Activated effector memory CD4-positive, alpha-beta T cell treated with Interleukin-2 at 50 U/mL for 16 hours (primary cell): ENCODE results near the gene SCN2A.
"Not testable (repeated sequence)": the region's sequence is repeated elsewhere in the genome, so short reads cannot be mapped to it uniquely, and the experiment has no call there.

Experiments
- DNase-seq: peaks from one replicate; pipeline ENCODE4 v3.0.0-alpha.2; 2020

The SCN2A gene

DNA sequence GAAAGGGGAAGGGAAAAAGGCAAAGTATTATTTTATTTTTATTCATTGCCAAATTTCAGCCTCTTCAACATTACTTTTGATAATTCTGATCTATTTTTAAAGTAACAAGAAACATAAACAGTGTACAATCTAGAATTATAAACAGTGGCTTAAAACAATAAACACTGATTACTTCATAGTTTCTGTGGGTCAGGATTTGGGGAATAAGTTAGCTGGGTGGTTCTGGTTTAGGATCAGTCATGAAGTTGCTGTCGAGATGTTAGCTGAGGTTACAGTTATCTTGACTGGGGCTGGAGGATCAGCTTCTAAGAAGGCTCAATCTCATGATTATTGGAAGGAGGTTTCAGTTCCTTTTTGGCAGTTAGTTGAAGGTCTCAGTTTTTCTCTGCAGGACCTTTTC is 109.2 kb downstream of the SCN2A start:
- no peak for DNase-seq

DNA sequence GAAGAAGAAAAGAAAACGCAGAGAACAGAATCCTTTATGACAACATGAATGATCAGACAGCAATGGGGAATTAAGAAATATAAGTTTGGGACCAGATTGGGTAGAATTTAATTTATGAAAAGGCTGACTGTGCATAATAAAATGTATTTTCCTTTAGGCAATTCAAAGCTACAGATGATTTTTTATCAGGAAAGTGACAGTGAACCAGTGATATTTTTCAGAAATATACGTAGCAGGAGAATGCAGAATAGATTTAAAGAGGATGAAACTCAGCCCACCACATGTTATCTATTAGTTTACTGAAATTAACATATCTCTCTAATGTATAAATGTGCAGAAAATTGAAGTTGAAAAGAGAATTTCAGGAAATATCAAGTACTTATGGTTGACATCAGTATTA is 110.0 kb downstream of the SCN2A start:
- no peak for DNase-seq

DNA sequence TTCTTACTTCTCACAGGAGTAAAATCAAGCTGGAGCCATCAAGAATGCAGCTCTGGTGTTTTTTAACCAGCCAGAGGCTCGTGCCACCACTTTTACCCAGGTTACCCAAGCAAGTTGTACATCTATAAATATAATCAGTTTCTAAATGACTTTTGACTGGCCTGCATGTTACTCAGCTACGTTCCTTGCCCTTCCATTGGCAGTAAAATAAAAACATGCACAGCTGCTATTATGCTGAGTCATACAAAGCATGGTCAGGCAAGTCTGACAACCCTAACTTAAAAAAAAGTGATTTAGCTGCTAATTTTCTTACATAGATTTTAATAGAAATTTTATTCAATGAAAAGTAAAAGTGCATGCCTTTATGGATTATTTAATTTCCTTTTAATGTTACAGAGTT is 118.5 kb downstream of the SCN2A start:
- DNase-seq: no peak

DNA sequence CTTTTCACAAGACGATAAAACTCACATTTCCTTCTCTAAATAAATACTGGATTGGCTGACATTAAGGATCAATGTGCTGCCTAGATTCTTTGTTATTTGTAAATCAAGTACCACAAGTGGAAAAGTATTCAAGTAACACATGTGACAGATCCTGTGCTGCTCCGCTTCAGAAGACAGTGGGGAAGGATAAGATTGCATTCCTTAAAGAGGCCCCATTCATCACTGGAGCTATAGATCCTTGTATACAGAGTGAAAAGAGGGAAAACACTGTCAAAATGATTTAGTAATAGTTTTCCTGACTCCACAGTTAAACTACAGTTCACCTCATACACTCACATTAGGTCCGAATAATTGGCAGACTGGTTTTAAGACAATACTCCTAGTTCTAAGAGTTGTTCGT is 122.3 kb downstream of the SCN2A start:
- no peak for DNase-seq

DNA sequence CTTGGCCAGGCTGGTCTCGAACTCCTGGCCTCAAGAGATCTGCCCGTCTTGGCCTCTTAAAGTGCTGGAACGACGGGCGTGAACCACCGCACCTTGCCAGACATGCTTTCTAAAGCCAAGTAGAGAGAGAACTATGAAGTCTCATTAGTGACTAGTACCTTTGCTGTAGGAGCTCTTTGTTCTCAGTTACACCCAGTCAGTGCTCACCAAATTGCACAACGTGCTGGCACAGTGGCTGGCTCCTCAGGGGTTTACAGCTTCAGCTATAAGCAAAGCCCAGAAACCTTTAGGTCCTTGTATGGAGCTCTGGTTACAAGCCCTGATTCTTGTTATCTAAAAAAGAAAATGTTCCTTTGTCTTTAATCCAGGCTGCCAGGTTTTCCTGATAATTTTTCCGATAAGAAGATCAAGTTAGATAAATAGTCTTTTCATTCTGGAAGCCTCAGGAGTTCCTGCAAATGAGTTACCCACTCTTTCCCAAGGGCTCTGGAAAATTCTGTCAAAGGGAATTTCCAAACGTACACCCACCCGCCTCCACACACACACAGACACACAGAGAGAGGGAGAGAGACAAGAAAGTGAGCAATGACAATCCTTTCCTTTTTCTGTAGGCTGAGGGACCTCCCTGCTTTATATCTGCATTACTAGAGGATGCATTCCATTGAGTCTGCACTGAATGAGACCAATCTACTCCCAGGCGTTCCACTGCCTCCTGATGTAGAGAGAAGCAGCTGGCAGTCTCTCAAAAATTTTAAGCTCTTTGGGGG is 130.1 kb downstream of the SCN2A start:
- DNase-seq: no peak

DNA sequence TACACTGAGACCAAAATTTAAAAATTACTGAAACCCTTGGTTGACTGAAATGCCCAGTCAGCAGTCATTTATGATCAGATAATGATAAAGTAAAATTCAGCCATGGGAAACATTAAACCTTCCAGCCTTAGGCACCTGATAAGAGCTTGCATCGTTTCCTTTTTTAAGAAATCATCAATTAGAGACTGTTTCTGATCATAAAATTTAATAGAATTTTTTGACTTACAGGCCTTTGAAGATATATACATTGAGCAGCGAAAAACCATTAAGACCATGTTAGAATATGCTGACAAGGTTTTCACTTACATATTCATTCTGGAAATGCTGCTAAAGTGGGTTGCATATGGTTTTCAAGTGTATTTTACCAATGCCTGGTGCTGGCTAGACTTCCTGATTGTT is 130.7 kb downstream of the SCN2A start:
- DNase-seq: no peak

DNA sequence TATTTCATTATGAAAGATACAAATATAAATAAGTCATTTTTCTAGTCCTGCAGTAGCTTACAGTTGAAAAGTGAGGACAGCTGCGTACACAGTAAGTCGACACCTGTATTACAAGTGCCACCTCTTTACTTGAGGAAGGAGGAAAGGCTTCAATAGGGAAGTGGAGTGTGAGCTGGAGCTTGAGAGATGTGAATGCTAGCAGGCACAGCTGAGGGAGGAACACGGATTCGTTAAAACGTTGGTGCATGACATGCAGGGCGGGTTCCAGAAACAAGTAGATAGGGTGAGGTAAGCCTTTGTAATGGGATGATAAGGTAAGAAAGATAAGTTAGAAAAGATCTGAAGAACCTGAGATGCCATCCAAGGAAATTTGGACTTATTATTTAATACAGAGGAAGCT is 132.1 kb downstream of the SCN2A start:
- no peak for DNase-seq

DNA sequence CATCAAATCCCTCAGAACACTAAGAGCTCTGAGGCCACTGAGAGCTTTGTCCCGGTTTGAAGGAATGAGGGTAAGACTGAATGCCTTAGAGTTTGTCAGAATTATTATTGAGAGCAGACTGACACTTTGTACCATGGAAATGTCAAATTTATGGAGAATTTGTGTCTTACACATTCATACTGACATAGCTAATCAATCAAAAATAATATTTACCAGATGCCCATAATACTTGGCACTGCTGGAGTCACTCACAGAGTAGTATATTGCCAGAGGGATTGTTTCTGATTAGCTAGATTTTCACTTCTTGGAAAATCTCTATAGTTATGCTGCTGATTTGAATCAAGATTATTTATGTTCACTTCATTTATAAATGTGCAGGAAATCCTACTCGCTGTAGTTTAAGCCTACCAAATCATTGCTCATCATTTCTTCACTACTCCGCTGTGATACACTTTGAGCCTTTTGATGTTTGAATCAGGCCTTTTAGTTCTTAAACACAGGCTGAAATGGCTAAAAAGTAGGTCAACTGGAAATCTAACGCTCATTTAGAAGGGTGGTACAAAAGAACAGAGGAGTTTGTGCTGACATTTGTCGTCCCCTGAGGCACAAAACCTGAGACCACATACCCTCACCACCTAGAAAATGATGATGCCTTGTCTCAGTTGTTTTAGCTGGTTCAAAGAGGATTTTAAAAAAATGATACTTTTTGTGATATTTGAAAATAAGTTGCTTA is 134.2 kb downstream of the SCN2A start:
- DNase-seq: no peak

DNA sequence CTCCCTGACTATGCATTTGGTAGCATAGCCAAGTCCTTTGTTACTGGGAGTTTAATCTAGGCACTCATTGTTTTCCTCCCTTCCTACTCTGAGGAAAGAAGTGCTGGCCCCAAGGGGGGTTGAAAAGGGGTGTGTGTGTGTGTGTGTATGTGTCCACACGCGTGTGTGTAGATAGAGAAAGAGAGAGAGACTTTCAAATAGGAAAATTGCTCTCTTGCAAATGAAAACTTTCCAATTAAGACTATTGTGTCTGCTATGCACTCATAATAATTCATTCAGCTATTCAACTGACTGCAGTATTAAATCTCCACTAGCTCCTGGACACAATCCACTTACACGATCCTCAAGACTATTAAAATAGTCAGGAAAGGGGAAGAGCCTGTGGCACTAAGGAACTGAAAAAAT is 137.4 kb downstream of the SCN2A start:
- DNase-seq: no peak

DNA sequence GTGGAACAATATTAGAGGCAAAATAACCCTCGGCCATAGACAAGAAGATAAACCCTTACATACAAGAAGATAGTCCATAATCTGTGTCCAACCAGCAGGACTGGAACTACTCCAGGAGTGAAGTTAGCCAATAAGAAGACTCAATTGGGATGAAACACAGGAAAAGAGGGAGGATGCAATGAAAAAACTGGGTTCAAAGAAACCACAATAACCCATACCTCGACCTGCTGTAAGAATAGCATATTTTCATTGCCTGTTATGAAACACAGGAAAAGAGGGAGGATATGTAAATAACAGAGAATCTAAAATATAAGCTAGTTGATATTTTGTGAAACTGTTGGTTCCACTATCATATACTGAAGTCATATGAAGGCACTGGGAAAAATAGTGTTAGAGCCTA is 143.1 kb downstream of the SCN2A start:
- no peak for DNase-seq

DNA sequence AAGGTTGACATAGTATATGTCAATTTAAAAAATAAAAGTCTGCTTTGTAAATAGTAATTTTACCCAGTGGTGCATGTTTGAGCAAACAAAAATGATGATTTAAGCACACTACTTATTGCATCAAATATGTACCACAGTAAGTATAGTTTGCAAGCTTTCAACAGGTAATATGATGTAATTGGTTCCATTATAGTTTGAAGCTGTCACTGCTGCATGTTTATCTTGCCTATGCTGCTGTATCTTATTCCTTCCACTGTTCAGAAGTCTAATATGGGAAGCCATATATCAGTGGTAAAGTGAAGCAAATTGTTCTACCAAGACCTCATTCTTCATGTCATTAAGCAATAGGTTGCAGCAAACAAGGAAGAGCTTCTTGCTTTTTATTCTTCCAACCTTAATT is 151.7 kb downstream of the SCN2A start:
- DNase-seq: no peak

DNA sequence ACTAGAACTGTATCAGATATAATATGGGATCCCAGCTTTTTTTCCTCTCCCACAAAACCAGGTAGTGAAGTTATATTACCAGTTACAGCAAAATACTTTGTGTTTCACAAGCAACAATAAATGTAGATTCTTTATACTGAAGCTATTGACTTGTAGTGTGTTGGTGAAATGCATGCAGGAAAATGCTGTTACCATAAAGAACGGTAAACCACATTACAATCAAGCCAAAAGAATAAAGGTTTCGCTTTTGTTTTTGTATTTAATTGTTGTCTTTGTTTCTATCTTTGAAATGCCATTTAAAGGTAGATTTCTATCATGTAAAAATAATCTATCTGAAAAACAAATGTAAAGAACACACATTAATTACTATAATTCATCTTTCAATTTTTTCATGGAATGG is 152.6 kb downstream of the SCN2A start:
- no peak for DNase-seq

DNA sequence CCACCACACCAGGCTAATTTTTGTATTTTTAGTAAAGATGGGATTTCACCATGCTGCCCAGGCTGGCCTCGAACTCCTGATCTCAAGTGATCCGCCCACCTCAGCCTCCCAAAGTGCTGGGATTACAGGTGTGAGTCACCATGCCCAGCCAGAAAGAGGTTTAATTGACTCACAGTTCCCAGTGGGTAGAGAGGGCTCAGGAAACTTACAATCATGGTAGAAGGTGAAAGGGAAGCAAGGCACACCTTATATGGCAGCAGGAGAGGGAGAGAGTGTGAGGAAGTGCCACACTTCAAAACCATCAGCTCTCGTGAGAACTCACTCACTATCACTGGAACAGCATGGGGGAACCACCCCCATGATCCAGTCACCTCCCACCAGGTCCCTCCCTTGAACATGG is 159.4 kb downstream of the SCN2A start:
- DNase-seq: not testable (repeated sequence)

DNA sequence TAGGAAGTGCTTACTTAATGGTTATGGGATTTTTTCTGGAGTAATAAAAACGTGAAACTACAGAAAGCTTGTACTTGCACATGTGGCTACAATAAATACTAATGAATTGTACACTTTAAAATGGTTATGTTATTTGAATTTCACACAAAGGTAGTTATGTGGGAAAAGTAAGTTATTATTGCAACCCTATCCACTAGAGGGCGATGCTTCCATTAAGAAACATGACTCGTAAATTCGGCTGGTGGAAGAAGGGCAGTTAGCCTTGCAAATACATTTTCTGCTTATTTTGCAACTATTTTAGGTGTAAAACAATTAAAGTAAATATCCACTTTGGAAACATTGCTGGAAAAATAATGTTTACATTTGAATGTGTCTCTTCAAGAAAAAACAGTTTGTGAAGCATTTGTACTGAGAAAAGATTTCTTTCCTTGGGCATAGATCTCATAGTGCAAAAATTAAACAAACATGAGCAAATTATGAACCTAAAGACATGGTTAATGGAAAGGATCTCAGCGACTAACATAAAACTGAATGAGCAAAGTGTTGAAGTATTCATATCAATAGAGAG is 162.2 kb downstream of the SCN2A start:
- DNase-seq: no peak

DNA sequence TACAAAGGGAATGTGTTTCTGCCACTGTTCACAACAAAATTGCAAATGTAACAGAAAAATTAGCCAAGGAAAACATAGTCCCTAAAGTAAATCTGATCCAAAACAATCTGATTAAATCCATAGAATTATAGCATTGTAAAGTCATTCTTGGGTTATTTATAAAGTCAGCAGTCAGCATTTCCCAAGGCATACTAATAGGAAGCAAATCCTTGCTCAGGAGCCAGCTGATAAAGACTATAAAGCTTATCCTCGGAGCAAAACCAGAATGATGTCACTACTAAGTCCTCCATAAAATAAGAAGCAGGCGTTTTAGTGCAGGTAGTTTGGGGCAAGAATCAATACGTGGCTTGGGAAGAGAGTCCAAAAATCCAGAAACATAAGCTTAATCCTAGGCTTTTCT is 162.9 kb downstream of the SCN2A start:
- no peak for DNase-seq

DNA sequence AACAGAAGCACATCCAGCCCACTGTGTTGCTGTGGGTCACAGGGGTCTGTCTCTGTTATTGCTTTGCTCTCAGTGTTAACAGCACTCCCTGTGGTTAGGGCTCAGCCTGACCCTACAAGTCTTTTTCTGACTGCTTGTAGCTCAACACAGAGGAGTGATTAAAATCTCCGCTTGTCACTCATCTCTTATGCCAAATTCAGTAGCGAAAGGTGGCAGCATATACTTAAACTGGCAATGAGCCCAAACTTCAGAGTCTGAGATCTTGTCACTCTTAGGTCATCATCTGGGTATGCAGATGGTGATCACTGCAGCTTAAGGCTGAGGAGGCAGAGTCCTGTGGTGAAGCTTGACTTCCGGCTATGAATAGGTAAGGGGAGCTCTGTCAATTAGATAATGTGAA is 167.0 kb downstream of the SCN2A start:
- no peak for DNase-seq

DNA sequence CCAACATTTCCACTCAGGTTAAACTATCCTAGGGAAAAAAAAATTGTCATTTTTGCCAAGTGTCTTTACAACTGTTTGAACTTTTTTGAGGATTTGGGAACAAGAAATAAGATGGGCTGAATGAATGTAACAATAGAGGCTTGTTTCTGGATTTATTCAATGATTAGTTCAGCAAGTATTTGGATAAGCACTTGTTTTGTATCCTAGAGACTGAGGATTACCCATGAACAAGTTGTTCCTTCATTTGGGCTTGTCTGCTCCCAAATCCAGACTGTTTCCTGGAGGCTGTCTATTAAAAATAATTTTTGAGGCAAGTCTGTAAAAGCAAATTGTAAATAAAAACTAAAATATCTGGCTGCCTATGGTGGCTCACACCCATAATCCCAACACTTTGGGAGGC is 168.3 kb downstream of the SCN2A start:
- no peak for DNase-seq

DNA sequence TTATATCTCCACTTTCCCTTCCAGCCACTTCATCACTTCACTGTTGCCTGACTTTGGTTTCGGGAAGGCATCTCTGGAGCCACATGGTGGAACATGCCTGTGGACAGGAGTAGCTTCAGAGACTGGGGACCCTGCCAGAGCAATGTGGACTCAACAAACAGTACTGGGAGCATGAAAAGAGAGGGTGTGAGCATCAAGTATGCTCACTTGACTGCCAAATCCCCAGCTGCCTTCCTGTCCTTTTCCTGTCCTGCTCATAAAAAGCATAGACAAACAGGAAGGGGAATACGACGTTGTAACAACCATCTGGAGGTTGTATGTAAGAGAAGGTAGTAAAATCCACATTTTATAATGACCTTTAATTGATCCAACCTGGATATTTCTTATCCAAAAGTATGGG is 169.0 kb downstream of the SCN2A start:
- no peak for DNase-seq

DNA sequence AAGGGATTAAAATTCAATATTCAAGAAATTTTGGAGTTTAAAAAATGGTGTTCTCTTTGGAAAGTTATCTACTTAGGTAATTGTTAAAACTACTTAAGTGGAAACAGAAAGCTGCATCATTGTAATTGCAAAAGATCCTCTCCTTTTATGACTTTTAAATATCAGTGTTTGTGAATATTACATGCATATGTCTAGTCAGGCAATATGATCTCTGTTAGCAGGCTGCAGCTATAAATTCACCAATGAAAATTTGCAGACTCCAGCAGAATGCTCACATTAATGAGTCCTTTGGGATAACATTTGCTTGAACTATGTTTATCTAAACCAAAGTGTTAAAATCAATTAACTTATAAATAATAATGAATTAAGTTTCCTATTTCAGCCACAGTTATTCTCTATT is 171.1 kb downstream of the SCN2A start:
- no peak for DNase-seq

DNA sequence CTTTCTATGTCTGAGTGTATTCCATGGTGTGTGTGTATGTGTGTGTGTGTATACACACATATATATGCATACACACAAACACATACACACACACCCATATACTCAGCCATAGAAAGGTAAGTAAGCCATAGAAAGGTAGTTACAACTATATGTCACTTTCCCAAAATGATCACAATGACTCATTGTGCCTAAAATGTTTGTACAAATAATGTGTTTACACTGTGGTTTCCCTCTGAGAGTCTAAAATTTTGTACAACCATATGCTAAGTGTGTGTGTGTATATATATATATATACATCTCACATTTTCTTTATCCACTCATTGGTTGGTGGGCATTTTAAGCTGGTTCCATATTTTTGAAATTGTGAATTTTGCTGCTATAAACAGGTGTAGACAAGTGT is 175.0 kb downstream of the SCN2A start:
- no peak for DNase-seq

DNA sequence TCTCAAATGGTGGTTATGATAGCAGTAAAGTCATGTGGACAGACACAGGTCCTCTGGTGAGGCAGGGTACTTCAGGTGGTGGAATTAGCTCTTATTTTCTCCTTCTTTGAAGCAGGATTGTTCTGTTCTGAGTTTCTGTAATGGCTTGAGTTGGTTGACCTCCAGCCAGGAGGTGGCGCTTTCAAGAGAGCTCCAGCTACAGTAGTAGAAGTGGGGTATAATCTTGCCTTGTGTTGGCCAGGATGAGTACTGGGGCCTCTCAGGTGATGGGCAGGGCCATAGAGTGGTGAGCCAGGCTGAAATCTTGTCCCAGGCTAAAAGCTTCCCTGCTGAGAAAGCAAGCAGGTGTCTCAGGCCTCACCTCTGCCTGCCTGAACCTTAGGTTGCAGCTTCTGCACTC is 177.8 kb downstream of the SCN2A start:
- no peak for DNase-seq

DNA sequence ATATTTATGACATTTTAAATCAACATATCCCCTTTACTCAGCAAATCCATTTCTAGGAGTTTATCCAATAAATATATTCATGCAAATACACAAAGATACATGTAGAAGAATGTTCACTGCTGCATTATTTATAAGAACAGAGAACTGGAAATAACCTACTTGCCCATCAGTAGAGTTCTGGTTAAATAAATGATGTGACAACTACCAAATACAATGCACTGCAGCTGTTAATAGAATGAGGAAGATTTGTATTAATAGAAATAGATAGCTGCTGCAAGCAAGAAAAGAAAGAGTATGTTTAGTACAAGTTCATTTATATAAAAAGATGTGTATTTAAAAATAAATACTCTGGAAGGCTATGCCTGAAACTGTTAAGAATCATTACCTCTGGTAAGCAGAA is 181.0 kb downstream of the SCN2A start:
- DNase-seq: no peak

DNA sequence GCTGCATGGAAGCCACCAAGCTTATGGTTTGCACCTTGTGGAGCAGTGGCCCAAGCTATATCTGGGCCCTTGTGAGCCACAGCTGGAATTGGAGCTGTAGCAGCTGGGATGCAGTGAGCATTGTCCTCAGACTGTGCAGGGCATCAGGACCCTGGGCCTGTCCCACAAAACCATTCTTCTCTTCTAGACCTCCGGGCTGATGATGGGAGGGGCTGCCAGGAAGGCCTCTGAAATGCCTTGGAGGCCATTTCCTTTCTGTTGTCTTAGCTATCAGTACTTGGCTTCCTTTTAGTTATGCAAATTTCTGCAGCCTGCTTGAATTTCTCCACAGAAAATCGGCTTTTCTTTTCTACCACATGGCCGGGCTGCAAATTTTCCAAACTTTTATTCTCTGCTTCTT is 183.9 kb downstream of the SCN2A start:
- no peak for DNase-seq

DNA sequence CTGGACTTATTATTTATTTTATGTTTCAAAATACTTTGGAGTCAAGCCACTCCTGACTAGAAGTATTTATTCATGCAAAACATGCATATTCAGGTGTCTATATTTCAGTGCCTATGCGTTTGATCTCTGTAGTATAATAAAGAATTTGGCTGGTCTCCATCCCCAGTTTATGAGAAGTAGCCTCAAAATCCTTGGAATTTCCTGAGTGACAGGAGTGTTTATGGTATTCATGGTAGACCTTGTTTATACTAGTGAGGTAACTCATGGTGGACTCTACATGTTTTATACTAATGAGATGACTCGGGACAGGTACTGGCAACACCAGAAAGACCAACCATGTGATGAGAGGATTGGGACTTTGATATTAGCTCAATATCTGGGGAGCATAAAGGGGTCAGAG is 186.3 kb downstream of the SCN2A start:
- no peak for DNase-seq

DNA sequence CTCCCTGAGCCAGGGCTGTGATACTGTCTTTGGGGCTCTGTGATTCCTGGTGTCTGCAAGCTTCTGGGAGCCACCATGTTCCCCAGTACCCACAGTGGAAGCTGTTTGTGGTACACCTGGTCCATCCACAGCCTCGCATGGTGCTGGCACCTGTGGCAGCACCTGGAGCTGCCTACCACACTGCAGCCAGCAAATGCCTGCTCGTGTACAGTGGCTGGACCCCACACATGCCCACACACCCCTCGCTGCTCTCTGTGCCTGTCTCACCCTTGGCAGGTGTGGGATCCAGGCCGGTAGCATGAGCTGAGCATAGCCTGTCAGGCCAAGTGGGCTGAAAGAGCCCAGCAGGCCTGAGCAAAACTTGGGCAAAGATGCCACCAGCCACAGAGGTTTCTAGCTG is 188.5 kb downstream of the SCN2A start:
- no peak for DNase-seq
